GM18907 (cell line): ENCODE data around the gene EIF4G2.
A peak's percentile ranks its signal among the peaks of the same experiment; 100 is the strongest.

Source experiments
- ATAC-seq: cut with Tn5 transposase; IDR thresholded peaks from one replicate; pipeline ENCODE4 v1.9.1; 2021; ENCODE audit warnings: mild to moderate bottlenecking, moderate library complexity; ENCODE audit not compliant: unreplicated experiment

Gene EIF4G2

DNA sequence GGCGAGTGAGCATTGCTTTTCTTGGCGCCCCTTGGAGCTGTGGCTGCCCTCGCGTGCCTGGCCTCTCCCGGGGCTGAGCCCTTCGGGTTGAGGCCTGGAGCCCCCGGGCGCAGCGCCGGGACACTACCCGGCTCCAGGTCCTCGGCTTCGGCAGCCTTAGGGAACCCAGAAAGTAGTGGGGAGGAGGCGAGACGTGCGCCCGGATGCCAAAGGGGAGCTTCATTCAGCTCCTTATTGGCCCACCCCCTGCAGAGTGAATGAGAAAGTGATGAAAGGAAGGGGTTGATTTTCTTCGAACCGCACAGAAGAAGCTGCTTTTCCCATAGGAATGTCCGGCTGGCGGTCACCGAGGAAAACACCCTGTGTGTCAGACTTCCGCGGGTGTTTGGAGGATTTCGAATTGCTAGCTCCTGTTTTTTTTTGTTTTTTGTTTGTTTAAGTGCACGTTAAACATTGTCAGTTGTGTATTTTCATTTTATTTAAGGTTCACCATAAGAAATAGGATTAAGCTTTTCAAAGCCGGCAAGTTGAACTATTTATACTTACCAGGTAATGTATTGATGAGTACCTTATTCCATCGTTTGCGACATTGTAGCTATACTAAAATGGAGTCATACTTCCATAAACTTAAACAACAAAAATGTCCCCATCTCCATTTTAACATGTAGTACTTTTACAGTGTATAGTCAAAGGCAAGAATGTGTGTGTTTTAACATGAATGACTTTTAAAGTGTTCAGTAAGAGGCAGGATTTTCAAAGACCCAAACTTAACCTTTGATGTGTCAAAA lies 841 bp upstream of the EIF4G2 start:
- peak; percentile 29 for ATAC-seq

DNA sequence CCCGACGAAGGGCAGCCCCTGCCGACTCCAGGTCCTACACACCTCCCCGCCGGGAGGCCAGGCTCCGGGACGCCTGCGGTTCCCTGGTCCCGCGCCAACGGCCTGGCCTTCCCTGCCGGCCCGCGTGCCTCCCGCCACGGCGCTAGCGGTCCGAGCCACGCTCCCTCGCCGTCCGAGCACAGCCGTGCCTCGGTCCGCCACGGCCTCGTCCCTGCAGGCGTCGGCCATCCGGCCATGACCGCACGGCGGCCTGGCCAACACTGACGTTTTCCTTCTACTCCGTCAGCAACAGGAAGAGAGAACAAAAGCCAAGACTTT lies 532 bp downstream of the EIF4G2 start:
- peak; percentile 1 for ATAC-seq

DNA sequence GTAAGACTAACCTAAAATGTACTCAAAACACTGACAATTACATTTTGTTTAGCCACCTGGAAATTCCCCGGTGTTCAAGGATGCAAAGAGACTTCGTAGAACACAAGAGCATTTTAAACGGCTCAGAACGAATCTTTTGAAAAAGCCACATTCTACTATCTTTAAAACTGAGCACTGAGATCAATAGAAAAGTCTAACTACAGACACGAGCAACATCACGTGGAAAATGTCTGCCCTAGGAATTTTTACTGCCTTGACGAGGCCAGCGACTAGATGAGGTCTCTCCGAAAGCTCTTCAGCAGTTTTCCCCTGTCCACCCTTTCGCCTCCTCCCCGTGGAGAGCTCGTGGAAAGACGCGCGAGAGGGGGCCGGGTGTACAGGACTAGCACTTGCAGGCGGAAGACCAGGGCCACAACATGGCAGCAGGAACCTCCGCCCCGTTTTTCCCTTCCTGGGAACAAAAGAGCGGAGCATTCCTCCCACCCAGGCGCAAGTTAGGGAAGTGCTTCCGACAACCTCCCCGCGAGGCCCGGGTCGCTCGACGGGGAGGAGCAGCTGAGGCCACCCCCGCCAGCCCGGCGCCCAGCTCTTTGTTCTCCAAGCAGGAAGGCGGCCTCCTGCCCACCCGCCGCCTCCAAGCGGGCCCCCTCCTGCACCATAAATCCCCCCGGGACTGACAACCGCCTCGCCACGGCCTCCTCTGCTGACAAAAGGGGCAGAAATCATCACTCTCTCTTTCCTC lies 1.1 kb downstream of the EIF4G2 start:
- peak; percentile 8 for ATAC-seq

DNA sequence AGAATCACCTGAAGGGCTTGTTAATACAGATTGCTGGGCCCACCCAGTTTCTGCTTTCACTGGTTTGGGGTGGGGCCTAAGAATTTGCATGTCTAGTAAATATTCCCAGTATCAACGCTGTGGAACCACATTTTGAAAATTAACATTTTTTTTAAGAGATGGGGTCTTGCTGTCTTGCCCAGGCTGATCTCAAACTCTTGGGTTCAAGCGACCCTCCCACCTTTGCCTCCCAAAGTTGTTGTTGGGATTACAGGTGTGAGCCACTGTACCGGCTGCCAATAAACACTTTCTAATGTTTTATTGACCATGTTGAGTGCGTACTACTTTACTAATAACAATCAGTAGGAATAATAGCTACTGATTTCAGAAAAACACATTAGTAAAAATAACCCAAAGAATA lies 2.5 kb downstream of the EIF4G2 start:
- no peak for ATAC-seq

DNA sequence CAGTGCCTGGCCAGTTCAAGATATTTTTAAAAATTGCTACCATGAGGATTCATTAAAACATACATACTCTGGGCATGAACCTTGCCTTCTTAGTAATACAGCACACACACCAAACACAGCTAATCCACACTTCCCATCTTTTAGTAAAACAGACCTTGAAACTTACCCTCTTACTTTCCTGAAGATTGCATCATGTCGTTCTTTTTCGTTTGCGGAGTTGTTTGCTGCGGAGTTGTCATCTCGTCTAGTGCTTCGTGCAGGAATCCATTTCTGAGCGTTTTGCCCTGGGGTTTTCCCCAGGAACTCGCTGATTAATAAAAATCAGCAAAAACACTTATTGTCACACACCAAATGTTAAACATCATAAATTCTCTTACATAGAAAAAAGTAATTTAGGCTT lies 3.0 kb downstream of the EIF4G2 start:
- ATAC-seq, result no peak

DNA sequence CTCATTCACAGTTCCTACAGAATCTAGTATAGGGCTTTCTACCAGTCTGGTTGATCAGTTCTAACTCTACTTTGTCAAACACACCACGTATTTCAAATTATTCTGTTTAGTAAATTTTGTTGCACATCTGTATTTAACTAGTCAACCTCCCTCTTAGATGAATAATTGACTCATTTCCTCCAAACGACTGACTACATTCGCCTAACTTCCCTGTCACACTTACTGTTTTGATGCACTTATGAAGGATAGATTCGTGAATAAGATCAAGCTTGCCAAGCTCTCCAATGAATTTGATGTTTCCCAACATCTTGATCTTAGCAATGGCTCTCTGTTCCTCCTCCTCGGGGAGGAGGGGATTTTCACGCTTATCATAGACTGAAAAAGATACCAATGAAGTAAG lies 5.0 kb downstream of the EIF4G2 start:
- ATAC-seq, result no peak

DNA sequence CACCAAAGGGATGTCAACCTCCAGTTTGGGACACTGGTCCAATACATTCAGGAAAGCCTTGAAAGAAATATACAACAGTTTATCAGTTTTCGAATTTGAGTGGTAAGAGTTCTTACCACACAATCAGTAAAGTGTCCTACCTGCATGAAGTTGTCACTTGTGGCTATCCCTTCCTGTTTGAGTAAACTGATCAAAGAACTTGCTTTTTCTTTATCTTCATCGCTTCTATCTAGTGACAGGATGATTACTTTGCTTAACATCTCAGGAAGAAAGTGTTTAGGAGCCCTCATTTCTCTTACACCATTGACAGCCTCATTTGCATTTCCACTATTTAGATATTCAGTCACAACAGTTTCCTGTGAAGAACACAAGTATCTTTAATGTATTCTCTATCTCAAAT lies 8.4 kb downstream of the EIF4G2 start:
- ATAC-seq, result no peak

DNA sequence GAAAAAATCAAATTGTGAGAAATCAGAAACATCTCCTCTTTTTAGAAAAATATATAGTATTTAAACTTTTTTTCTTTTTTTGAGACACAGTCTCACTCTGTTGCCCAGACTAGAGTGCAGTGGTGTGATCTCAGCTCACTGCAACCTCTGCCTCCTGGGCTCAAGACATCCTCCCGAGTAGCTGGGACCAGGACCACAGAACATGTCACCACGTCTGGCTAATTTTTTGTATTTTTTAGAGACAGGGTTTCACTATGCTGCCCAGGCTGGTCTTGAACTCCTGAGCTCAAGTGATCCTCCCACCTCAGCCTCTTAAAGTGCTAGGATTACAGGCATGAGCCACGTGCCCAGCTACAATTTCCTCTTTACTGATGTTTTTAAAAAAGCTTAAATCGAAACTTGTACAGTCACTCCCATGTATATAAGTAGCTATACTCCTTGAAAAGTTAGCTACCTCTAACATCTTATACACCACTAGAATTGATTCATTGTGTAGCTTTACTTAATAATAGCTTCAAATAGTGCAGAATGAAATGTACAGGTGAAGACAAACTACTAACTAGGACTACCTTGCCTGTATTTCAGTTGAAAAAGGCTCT lies 10.3 kb downstream of the EIF4G2 start:
- no peak for ATAC-seq

DNA sequence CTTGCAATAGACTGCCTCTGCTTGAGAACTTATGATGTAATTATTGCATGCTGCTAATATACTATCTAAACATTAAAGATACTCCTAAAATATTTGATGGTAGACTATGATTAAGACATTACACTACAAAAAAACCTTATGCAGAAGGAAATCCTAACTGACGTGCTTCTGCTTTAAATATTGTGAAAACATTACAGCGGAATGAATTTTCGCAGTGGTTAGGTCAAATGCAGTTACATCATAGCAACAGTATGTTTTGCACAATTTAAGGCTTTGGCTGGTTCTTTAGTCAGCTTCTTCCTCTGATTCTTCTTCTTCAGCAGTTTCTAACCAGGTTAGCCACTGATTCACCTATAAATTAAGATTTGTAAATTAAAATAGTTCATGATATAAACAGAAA lies 11.2 kb downstream of the EIF4G2 start:
- ATAC-seq, result no peak

DNA sequence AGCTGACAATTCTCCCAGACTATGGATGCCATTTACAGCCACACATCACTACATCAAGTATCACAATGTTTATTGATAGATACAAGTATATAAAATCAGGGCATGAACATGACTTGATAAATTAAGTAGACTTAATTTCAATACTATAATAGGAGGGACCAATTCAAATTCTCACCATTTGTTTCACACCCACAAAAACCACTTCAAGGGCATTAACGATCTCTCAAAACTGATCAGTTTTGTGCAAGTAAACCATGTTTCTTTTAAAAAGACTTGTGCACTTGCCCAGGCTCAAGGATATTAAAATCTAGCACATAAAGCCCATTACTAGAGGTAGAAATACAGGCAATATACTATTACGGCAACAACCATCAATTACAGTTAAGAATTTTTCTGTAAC lies 11.7 kb downstream of the EIF4G2 start:
- no peak for ATAC-seq

DNA sequence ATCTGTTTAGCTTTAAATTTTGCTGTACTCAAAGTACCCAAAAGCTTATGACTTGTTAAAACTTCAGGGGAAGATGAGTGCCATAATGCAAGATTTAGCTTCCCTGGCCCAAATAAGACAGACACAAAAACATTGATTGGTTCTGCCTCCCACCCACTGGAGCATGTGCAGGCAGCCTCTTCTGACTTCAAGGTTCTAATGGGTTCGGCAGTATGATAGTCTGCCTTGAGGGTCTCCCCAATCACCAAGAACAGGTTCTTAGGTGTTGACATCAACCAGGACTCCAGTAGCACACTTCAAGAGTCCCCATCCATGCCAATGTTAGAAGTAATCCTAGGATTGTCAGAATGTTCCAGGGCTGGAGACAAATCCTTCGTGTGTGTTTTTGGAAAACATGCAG lies 12.5 kb downstream of the EIF4G2 start:
- ATAC-seq, result no peak

DNA sequence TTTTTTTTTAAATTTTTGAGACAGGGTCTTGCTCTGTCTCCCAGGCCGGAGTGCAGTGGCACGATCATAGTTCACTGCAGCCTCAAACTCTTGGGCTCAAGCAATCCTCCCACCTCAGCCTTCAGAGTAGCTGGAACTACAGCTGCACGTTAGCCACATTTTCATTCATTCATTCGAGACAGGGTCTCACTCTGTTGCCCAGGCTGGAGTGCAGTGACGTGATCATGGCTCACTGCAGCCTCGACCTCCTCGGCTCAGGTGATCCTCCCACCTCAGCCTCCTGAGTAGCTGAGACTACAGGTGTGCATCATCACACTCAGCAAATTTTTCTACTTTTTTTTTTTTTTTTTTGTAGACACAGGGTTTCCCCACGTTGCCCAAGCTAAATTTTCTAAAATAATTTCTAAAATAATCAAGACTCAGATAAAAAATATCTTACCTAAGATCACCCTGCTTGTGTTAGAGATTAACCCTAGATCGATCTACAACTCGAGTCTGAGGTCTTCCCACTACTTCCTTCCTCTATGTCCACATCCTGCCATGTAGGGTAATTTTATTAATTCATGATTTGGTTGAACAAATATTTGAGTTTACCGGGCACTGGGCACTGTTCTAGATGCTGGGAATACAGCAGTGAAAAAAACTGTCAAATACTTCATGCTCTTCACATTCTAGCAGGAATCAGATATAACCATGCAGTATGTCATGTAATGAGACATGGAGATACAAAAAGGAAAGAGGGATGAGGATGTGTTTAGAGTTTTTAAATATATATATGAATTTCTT lies 15.1 kb downstream of the EIF4G2 start:
- ATAC-seq, result no peak

DNA sequence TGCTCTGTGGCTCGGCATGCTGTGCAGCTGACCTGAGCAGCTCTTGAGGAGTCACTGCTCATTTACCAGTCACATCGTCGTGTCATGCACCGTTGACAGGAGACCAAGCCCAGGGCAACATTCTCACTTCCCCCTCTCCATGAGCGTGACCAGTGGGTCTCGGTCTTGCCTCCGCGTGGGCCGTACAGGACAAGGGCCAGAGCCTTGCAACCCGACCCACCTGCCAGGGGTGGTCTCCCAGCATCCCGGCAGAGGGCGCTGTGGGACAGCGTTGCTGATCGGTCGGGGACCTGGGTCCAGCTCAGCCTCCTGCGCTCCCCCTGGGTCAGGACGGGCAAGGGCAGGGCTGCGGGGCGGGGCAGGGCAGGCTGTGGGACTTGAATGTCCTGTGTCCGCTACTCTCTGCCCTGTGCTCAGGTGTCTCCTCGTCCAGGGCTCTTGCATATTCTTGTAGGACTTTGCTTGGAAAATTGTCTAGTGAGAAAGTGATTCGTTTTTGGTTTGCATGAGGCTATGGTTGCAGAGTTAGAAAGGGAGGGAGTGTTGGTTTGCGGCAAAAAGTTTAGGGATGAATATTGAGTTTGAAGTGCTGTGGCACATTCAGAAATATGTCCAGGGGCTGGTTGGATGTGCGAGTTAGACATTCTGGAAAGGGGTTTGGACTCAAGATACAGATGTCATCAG lies 16.2 kb downstream of the EIF4G2 start:
- peak; percentile 83 for ATAC-seq

DNA sequence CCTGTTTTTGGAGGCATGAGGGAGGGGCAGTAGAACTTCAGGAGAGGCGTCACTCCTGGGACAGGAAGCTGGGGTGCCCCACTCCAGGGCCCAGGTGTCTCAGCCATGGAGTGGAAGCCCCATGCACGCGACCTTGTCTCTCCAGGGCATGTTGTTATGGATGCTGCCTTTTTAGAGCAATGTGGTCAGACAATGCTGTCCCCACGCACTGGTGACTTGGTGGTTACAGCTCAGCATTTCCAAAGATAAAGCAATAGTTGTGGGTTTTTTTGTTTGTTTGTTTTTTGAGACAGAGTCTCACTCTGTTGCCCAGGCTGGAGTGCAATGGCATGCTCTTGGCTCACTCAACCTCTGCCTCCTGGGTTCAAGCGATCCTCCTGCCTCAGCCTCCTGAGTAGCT lies 22.3 kb downstream of the EIF4G2 start:
- no peak for ATAC-seq

DNA sequence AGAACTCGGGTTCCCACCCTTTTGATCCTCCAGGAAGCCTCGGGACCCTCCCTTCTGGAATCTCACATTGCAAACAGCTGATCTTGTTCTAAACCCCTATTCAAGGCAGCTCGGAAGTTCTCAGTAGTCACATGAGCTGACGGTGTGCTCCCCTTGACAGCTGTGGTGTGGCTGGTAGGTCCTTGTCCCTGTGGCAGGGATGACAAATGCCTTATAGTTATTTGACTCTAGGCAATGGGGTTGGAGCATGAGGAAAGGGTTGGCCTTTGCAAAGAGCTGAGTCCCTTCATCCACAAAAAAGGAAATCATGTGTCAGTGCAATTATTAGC lies 23.6 kb downstream of the EIF4G2 start:
- no peak for ATAC-seq

DNA sequence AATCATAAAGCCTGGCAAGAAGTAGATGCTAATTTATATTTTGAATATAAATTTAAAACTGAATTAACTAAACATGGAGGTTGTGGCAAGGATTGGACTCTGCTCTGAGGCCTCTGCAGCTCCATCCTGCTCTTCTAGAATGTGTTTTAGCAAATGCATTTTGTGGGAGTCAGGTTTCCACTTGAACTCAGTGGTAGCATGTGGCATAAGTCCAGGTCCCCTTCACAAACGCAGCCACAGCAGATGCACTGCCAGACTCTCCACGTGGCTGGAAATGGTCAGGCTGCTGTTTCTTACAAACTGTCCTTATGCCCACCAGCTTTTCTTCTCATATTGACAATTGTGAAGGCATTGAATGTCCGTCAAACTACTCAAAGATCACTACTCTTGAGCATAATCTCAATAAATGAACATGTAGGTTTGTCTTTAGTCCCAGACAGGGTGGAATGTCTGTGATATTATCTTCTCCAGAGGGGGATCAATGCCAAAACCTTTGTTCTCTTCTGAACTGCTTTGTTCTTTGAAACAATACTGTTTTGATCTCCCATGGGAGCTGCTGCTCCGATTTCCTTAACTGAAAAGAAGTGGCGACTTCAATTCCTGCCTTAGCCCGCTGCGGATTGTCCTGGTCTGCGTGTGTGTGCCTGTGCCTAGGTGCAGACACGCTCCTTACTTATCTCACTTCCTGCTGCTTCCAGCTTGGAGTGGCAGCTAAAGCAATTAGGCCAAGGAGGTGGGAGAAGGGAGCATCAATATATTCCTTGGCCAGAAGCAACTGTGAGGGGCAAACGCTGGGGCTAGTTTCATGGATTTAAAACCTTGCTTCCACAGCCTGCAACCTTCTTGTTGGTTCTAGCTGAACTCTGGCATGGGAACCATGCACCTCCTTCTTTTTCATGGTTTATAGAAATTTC lies 24.2 kb downstream of the EIF4G2 start:
- no peak for ATAC-seq

DNA sequence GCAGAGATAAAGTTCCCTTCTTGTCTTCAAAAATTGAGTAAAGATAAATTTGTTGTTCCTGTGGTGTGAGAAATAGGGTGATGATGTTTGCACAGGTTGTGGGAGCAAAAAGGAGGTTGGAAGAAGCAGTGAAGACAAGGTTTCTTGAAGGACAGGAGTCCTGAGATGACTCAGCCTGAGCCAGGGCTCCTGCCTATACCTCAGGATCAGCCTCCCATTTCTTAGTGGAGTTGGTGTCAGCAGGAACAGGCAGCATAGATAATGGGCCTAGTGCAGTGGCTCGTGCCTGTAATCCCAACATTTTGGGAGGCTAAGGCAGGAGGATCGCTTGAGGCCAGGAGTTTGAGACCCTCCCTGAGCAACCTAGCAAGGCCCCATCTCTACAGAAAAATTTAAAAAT lies 28.7 kb downstream of the EIF4G2 start:
- no peak for ATAC-seq

DNA sequence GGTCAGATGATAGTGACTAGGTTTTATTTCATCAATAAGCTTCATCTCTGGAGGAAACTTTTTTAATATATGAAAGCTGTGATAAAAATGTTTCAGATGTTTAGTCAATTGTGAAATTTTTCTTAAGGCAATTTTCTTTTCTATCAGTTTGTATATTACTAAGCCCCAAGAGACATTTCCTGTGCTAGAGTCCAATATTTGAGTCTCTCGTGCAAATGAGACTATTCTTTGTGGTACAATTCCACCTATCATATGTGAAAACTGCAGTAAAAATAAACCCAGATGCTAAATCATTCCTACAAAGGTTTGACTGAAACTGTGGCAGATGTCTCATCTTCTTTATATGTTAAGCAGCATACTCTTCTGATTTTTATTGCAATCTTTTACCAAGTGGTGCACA lies 29.6 kb downstream of the EIF4G2 start:
- ATAC-seq, result no peak

DNA sequence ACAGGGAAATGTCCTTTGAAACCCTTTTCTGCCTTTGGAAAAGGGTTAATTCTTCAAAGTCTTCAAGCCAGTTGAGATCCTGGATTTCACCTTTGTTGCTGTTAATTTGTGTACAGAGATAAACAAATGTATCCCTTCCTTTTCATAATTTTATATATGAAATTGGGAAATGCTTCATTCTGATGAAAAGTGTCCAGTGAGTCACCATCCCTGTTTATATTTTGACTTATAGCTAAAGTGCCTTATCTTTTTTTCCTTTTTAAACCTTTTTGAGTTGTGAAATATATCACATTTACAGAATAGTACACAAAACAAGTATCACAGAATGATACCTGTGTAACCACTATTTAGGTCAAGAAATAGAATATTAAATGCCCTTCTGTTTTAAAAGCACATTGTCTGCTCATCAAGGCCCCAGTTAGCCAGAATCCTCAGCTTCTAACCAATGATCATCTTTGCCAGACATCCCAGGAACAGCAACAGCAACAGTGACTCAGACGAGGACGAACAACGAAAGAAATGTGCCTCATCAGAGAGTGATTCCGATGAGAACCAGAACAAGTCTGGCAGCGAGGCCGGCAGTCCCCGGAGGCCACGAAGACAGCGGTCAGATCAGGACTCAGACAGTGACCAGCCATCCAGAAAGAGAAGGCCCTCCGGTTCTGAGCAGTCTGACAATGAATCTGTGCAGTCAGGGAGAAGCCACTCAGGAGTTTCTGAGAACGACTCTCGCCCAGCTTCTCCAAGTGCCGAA lies 30.3 kb downstream of the EIF4G2 start:
- no peak for ATAC-seq
